Glomerular visceral epithelial cell (primary cell): ENCODE results near the gene ARMC2.
A peak's percentile ranks its signal among the peaks of the same experiment; 100 is the strongest.
"Not testable (repeated sequence)": the region's sequence is repeated elsewhere in the genome, so short reads cannot be mapped to it uniquely, and the experiment has no call there.

Experiments used
- DNase-seq: peaks from one replicate; pipeline ENCODE4 v3.0.0-alpha.2; 2016; ENCODE audit errors: extremely low spot score

ARMC2 gene

GRCh38 chr6:108848116-108848868 lies at the start of gene ARMC2:
Gene ARMC2, plus strand, starts transcription at chr6:108848422. Its CDS starts 5,846 bp downstream, at chr6:108854268.
- DNase-seq = peak; percentile 94

GRCh38 chr6:108798670-108799353 lies 49.4 kb upstream of the ARMC2 start:
- peak; percentile 38 for DNase-seq

GRCh38 chr6:108799354-108799717 lies 48.9 kb upstream of the ARMC2 start:
- no peak for DNase-seq

- no peak for DNase-seq
Measured at GRCh38 chr6:108799791-108800190, 48.4 kb upstream of the ARMC2 start.

- DNase-seq = no peak
Measured at GRCh38 chr6:108800427-108800864, 47.8 kb upstream of the ARMC2 start.

- no peak for DNase-seq
Measured at GRCh38 chr6:108801366-108801765, 46.9 kb upstream of the ARMC2 start.

GRCh38 chr6:108803982-108804490 lies 44.2 kb upstream of the ARMC2 start:
- no peak for DNase-seq

- no peak for DNase-seq
Measured at GRCh38 chr6:108804956-108805355, 43.3 kb upstream of the ARMC2 start.

GRCh38 chr6:108805611-108806167 lies 42.5 kb upstream of the ARMC2 start:
- no peak for DNase-seq

- no peak for DNase-seq
Measured at GRCh38 chr6:108806171-108806570, 42.1 kb upstream of the ARMC2 start.

GRCh38 chr6:108806665-108807064 lies 41.6 kb upstream of the ARMC2 start:
- DNase-seq = no peak

- DNase-seq = no peak
Measured at GRCh38 chr6:108807928-108808327, 40.3 kb upstream of the ARMC2 start.

- DNase-seq = no peak
Measured at GRCh38 chr6:108809211-108809610, 39.0 kb upstream of the ARMC2 start.

GRCh38 chr6:108810057-108810643 lies 38.1 kb upstream of the ARMC2 start:
- DNase-seq = no peak

- no peak for DNase-seq
Measured at GRCh38 chr6:108811490-108811889, 36.7 kb upstream of the ARMC2 start.

- not testable (repeated sequence) for DNase-seq
Measured at GRCh38 chr6:108813218-108813617, 35.0 kb upstream of the ARMC2 start.

GRCh38 chr6:108817276-108817675 lies 30.9 kb upstream of the ARMC2 start:
- DNase-seq = not testable (repeated sequence)

GRCh38 chr6:108820006-108820405 lies 28.2 kb upstream of the ARMC2 start:
- no peak for DNase-seq

- no peak for DNase-seq
Measured at GRCh38 chr6:108822401-108822800, 25.8 kb upstream of the ARMC2 start.

- no peak for DNase-seq
Measured at GRCh38 chr6:108825326-108825725, 22.9 kb upstream of the ARMC2 start.

- DNase-seq = no peak
Measured at GRCh38 chr6:108831104-108831503, 17.1 kb upstream of the ARMC2 start.

- no peak for DNase-seq
Measured at GRCh38 chr6:108832738-108833137, 15.5 kb upstream of the ARMC2 start.
